SK-N-SH (cell line): ENCODE results near the gene PMM2. TPM values are rescaled to one million over a fixed set of nuclear protein-coding genes. Genes with fewer than 3 reads are reported as not detected.

ENCODE experiments used
- CTCF ChIA-PET: fragments of 300-600, 350-600 bp; formaldehyde crosslinking; extraction: SDS; loops from one replicate; lab custom pipeline; 2021; lab: Yijun Ruan, JAX
- POLR2A ChIA-PET: fragments of 350-600 bp; sonication (Branson Sonifier 250); formaldehyde crosslinking; extraction: SDS; loops from one replicate; lab custom pipeline; 2020; ENCODE audit warnings: antibody characterized with exemption, inconsistent platforms; lab: Yijun Ruan, JAX
- DNase-seq: peaks from one replicate; pipeline ENCODE4 v3.0.0; 2012
- H2AFZ ChIP-seq: fragments of 200-600 bp; sonication (generic); 2 replicates; pipeline ENCODE4 v1.8.1; 2016; ENCODE audit warnings: antibody characterized with exemption, mild to moderate bottlenecking, low read depth
- H3F3A ChIP-seq: fragments of 200-600 bp; sonication (generic); replicated peaks from 2 replicates; pipeline ENCODE3; 2016; ENCODE audit warnings: antibody characterized with exemption, mild to moderate bottlenecking; ENCODE audit not compliant: insufficient read depth
- H3K27ac ChIP-seq, 2 experiments: fragments of 200-500 bp in 1 of 2; fragments of 200-600 bp in 1 of 2; sonication (Bioruptor generic) in 1 of 2; sonication (generic), shearing (Covaris generic) in 1 of 2; 2 replicates each; pipeline versions ENCODE4 v1.5.1 to v1.6.1; 2014 to 2016; ENCODE audit warnings: low read depth in 2 of 2, inconsistent platforms in 1 of 2, low read length in 1 of 2, mild to moderate bottlenecking in 1 of 2, mixed read lengths in 1 of 2
- H3K27me3 ChIP-seq: fragments of 200-600 bp; sonication (generic), shearing (Covaris generic); 2 replicates; pipeline ENCODE4 v1.6.1; 2016; ENCODE audit warnings: mixed run types; ENCODE audit not compliant: insufficient read depth
- H3K36me3 ChIP-seq, 2 experiments: fragments of 200-500 bp in 1 of 2; fragments of 200-600 bp in 1 of 2; sonication (Bioruptor generic) in 1 of 2; sonication (generic) in 1 of 2; replicated peaks in 1 of 2; 2 replicates each; pipeline versions ENCODE3 to v1.5.1; 2014 to 2016; ENCODE audit warnings: low read length in 1 of 2, mild to moderate bottlenecking in 1 of 2; ENCODE audit not compliant: insufficient read depth in 2 of 2, control insufficient read depth in 1 of 2
- H3K4me1 ChIP-seq, 2 experiments: fragments of 200-500 bp in 1 of 2; fragments of 200-600 bp in 1 of 2; sonication (Bioruptor generic) in 1 of 2; sonication (generic), shearing (Covaris generic) in 1 of 2; 2 replicates each; pipeline versions ENCODE4 v1.5.1 to v1.6.1; 2014 to 2016; ENCODE audit warnings: low read depth in 1 of 2, low read length in 1 of 2, mixed run types in 1 of 2; ENCODE audit not compliant: insufficient read depth in 2 of 2, control insufficient read depth in 1 of 2
- H3K4me2 ChIP-seq: fragments of 200-600 bp; sonication (generic), shearing (Covaris generic); 2 replicates; pipeline ENCODE4 v1.6.1; 2017; ENCODE audit warnings: mixed run types
- H3K4me3 ChIP-seq, 2 experiments: fragments of 200-500 bp in 1 of 2; fragments of 200-600 bp in 1 of 2; sonication (Bioruptor generic) in 1 of 2; sonication (generic), shearing (Covaris generic) in 1 of 2; 2 replicates each; pipeline versions ENCODE4 v1.5.1 to v1.8.1; 2014 to 2016; ENCODE audit warnings: low read depth in 2 of 2, inconsistent platforms in 1 of 2, low read length in 1 of 2, mild to moderate bottlenecking in 1 of 2, mixed read lengths in 1 of 2, moderate library complexity in 1 of 2
- H3K79me2 ChIP-seq: fragments of 200-600 bp; sonication (generic); 2 replicates; pipeline ENCODE4 v1.8.1; 2017; ENCODE audit warnings: mild to moderate bottlenecking; ENCODE audit not compliant: insufficient read depth
- H3K9ac ChIP-seq: fragments of 200-600 bp; sonication (generic); 2 replicates; pipeline ENCODE4 v1.6.1; 2017; ENCODE audit warnings: mixed run types
- H3K9me2 ChIP-seq: fragments of 200-600 bp; sonication (generic); 2 replicates; pipeline ENCODE4 v1.6.1; 2017; ENCODE audit warnings: mixed run types
- H3K9me3 ChIP-seq: fragments of 200-600 bp; sonication (generic); 2 replicates; pipeline ENCODE4 v1.6.1; 2017; ENCODE audit warnings: mixed run types, mild to moderate bottlenecking, moderate library complexity
- H4K20me1 ChIP-seq: fragments of 200-600 bp; sonication (generic); 2 replicates; pipeline ENCODE4 v1.6.1; 2017; ENCODE audit warnings: mild to moderate bottlenecking, mixed run types; ENCODE audit not compliant: insufficient read depth
- CHD2 ChIP-seq: fragments of 150-350 bp; IDR thresholded peaks from 2 replicates; pipeline ENCODE4 v1.6.1; 2018; ENCODE audit warnings: low read length; ENCODE audit not compliant: partially characterized antibody
- CTCF ChIP-seq: fragments of 200-600 bp; sonication (generic); IDR thresholded peaks from 2 replicates; pipeline ENCODE4 v1.6.1; 2017; ENCODE audit warnings: antibody characterized with exemption, mild to moderate bottlenecking, moderate library complexity
- EP300 ChIP-seq, 2 experiments: IDR thresholded peaks; 2 replicates each; pipeline versions ENCODE4 v1.4.0 to v1.6.1; 2012; ENCODE audit warnings: borderline replicate concordance in 1 of 2, low read depth in 1 of 2, low read length in 1 of 2
- FOXM1 ChIP-seq: IDR thresholded peaks from 2 replicates; pipeline ENCODE4 v1.4.0; 2012; ENCODE audit warnings: low read depth, mild to moderate bottlenecking
- GATA2 ChIP-seq: sonication (generic); formaldehyde crosslinking; IDR thresholded peaks from 2 replicates; pipeline ENCODE4 v1.5.0; 2020; ENCODE audit warnings: mild to moderate bottlenecking, missing genetic modification reagents
- MXI1 ChIP-seq: IDR thresholded peaks from 2 replicates; pipeline ENCODE4 v1.6.1; 2012; ENCODE audit warnings: mild to moderate bottlenecking, low read depth, low read length, improper control_type of control experiment
- NRF1 ChIP-seq: IDR thresholded peaks from 2 replicates; pipeline ENCODE4 v1.6.1; 2012; ENCODE audit warnings: low read depth, mild to moderate bottlenecking, low read length
- PBX3 ChIP-seq: IDR thresholded peaks from 2 replicates; pipeline ENCODE4; 2012
- RAD21 ChIP-seq: IDR thresholded peaks from 2 replicates; pipeline ENCODE4 v1.6.1; 2012; ENCODE audit warnings: mild to moderate bottlenecking, low read length
- RCOR1 ChIP-seq: fragments of 150-350 bp; IDR thresholded peaks from 2 replicates; pipeline ENCODE4 v1.6.1; 2017; ENCODE audit warnings: antibody characterized with exemption, low read length
- REST ChIP-seq: IDR thresholded peaks from 2 replicates; pipeline ENCODE4 v1.6.1; 2012; ENCODE audit warnings: mild to moderate bottlenecking, low read depth, low read length, moderate library complexity
- RFX5 ChIP-seq: IDR thresholded peaks from 2 replicates; pipeline ENCODE4 v1.6.1; 2012; ENCODE audit warnings: mild to moderate bottlenecking, improper control_type of control experiment, low read length
- RXRA ChIP-seq: IDR thresholded peaks from 2 replicates; pipeline ENCODE4 v1.4.0; 2012; ENCODE audit warnings: low read depth, mild to moderate bottlenecking, borderline replicate concordance
- SMC3 ChIP-seq: IDR thresholded peaks from 2 replicates; pipeline ENCODE4 v1.6.1; 2012; ENCODE audit warnings: low read depth, low read length, improper control_type of control experiment
- TAF1 ChIP-seq: IDR thresholded peaks from 2 replicates; pipeline ENCODE4 v1.6.1; 2012; ENCODE audit warnings: low read depth, mild to moderate bottlenecking, low read length, moderate library complexity, borderline replicate concordance
- TCF12 ChIP-seq: IDR thresholded peaks from 2 replicates; pipeline ENCODE4 v1.4.0; 2012
- TEAD4 ChIP-seq: IDR thresholded peaks from 2 replicates; pipeline ENCODE4 v1.4.0; 2012; ENCODE audit warnings: mild to moderate bottlenecking, borderline replicate concordance; ENCODE audit not compliant: insufficient read depth
- YY1 ChIP-seq: IDR thresholded peaks from 2 replicates; pipeline ENCODE4 v1.4.0; 2012; ENCODE audit warnings: low read depth, mild to moderate bottlenecking
- ZBTB33 ChIP-seq: IDR thresholded peaks from 2 replicates; pipeline ENCODE4 v1.4.0; 2012; ENCODE audit warnings: low read depth, borderline replicate concordance
- WGBS: methylation state at CpG from one replicate; pipeline ENCODE4 v1.1.6; 2017; ENCODE audit warnings: low lambda C conversion rate; 5-methylcytosine and 5-hydroxymethylcytosine counted together
- polyA plus RNA-seq, 3 experiments: library from polyadenylated mRNA; depleted of rRNA; stranded (reverse); fragments of >200 nt; gene quantifications; 2 replicates each; pipeline ENCODE4 v1.2.3, GENCODE V29; 2012
- TF ChIP-seq, protein P1 (sequence below): IDR thresholded peaks from 2 replicates; pipeline ENCODE4 v1.4.0; 2012; ENCODE audit warnings: low read depth
- TF ChIP-seq, protein P2 (sequence below): fragments of 150-350 bp; IDR thresholded peaks from 2 replicates; pipeline ENCODE4 v1.6.1; 2016; ENCODE audit warnings: mild to moderate bottlenecking, low read depth, low read length

Gene PMM2
- 24.3 and 27.6 TPM in 2 replicates for polyA plus RNA-seq (2012; rRNA removed)
- polyA plus RNA-seq (2012; cell fraction: cytosol; rRNA removed), result 23.4 and 28.8 TPM in 2 replicates
- polyA plus RNA-seq (2012; cell fraction: nucleus; rRNA removed), result 47.6 and 49.7 TPM in 2 replicates

- CTCF ChIA-PET, result interaction anchor here (0.8 to 2.6 kb wide), 13 partner anchors 15 to 230 kb away, joined by 3 to 11 read pairs (median 4); partner anchors contain the start of gene CARHSP1
- H3K27me3 ChIP-seq, result no peaks in the 10 kb centered on the region
- TF ChIP-seq NRF1, result peak; percentile 56; the same call in 1 of the 2 replicates
- TF ChIP-seq ZBTB33, result no peak
- peak; percentile 65; the same call in 1 of the 2 replicates for TF ChIP-seq YY1
- no peak for TF ChIP-seq RXRA
- no peak for TF ChIP-seq FOXM1
- TF ChIP-seq RFX5, result no peak
- peak; percentile 76 for TF ChIP-seq CHD2
- peak; percentile 50; the same call in 1 of the 2 replicates for TF ChIP-seq TCF12
- no peak for TF ChIP-seq TEAD4
- peak in 1 of 2 experiments; percentile 17; a peak in 1 of 4 replicates for TF ChIP-seq EP300 (IDR thresholded peaks at IDR 0.05; ENCODE audit: borderline replicate concordance in 1 of 2, low read depth in 1 of 2, low read length in 1 of 2)
- TF ChIP-seq CTCF, result no peak
- TF ChIP-seq SMC3, result no peak
- peak; percentile 81 for TF ChIP-seq TAF1
- peak; percentile 30; the same call in 1 of the 2 replicates for TF ChIP-seq REST
- TF ChIP-seq, protein P1, sequence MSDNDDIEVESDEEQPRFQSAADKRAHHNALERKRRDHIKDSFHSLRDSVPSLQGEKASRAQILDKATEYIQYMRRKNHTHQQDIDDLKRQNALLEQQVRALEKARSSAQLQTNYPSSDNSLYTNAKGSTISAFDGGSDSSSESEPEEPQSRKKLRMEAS, result peak; percentile 99
- no peak for TF ChIP-seq RAD21
- no peak for TF ChIP-seq PBX3
- TF ChIP-seq GATA2, result no peak
- no peak for TF ChIP-seq RCOR1
- TF ChIP-seq MXI1, result peak; percentile 100
- TF ChIP-seq, protein P2, sequence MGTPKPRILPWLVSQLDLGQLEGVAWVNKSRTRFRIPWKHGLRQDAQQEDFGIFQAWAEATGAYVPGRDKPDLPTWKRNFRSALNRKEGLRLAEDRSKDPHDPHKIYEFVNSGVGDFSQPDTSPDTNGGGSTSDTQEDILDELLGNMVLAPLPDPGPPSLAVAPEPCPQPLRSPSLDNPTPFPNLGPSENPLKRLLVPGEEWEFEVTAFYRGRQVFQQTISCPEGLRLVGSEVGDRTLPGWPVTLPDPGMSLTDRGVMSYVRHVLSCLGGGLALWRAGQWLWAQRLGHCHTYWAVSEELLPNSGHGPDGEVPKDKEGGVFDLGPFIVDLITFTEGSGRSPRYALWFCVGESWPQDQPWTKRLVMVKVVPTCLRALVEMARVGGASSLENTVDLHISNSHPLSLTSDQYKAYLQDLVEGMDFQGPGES, result no peak
These were observed at the start of gene PMM2, which contains the start of gene TMEM186 for GRCh38 chr16:8797364-8798173. PMM2 (plus strand) TSS chr16:8797839; CDS start chr16:8797883, 44 bp downstream. TMEM186 (minus strand) TSS chr16:8797639; CDS start chr16:8797614, 25 bp downstream.

More at GRCh38 chr16:8797364-8798173, at the start of gene PMM2, which contains the start of gene TMEM186:
- Histone ChIP-seq H3K79me2 (peaks cover 76% of the 10 kb centered on the region), H3K4me2 (peak within 1 kb of the TSS; percentile 79), H3K9me2 (no peaks in the 10 kb centered on the region), H3K27ac (peak within 1 kb of the TSS; percentile 78 to 88), H3K4me3 (peak within 1 kb of the TSS; percentile 86 to 94), H3K4me1 (peaks cover 0 to 27% of the 10 kb centered on the region in 2 experiments), H2AFZ (peak within 1 kb of the TSS; percentile 77), H3K9me3 (no peaks in the 10 kb centered on the region), H3K36me3 (peaks cover 23 to 29% of the 10 kb centered on the region in 2 experiments), H4K20me1 (peaks cover 37% of the 10 kb centered on the region), H3K9ac (peak within 1 kb of the TSS; percentile 95), H3F3A (no peaks in the 10 kb centered on the region)
- POLR2A ChIA-PET, result interaction anchor here (1.0 to 1.3 kb wide), 2 partner anchors 16 to 71 kb away, joined by 3 to 8 read pairs; partner anchors contain the start of gene CARHSP1
- WGBS, result 0% methylated on average over 28 of the region's 61 CpGs
- peak; percentile 98 for DNase-seq
